Endothelial cell of umbilical vein (primary cell): ENCODE data around the gene SAMD7. TPM values are rescaled to one million over a fixed set of nuclear protein-coding genes. Genes with fewer than 3 reads are reported as not detected.

ENCODE experiments used
- BruUV-seq: library from RNA; stranded (reverse); fragments of 400-500 nt; replicated peaks from 2 replicates; lab custom pipeline; 2021; lab: Mats Ljungman, UMichigan
- CTCF ChIA-PET: fragments of 300-600, 350-600 bp; sonication (Branson Sonifier 250); formaldehyde crosslinking; loops from one replicate; lab custom pipeline; 2021; ENCODE audit warnings: antibody characterized with exemption, inconsistent platforms; lab: Charles Lee
- POLR2A ChIA-PET: fragments of 300-600, 350-600 bp; sonication (Branson Sonifier 250); formaldehyde crosslinking; loops from one replicate; lab custom pipeline; 2021; ENCODE audit warnings: antibody characterized with exemption, inconsistent platforms; lab: Charles Lee
- DNase-seq: peaks from one replicate; pipeline ENCODE4 v3.0.0-alpha.2; 2011; ENCODE audit warnings: low read depth, low spot score
- FAIRE-seq: peaks from 2 replicates; lab custom pipeline; 2011; peaks lifted over from hg19 to GRCh38; lab: Jason Lieb, UNC
- H2AFZ ChIP-seq: 2 replicates; pipeline ENCODE4 v1.6.0; 2012; ENCODE audit warnings: low read depth, low read length, control low read depth, inconsistent platforms
- H3K27ac ChIP-seq: 2 replicates; pipeline ENCODE4 v1.5.1; 2011; ENCODE audit warnings: low read depth, mild to moderate bottlenecking, control low read depth, low read length, moderate library complexity; ENCODE audit not compliant: insufficient read depth
- H3K27me3 ChIP-seq, 2 experiments: 2 replicates each; pipeline versions ENCODE4 v1.6.0 to v1.6.1; 2011; ENCODE audit warnings: low read length in 2 of 2, mixed read lengths in 1 of 2; ENCODE audit not compliant: control insufficient read depth in 2 of 2, insufficient read depth in 2 of 2
- H3K36me3 ChIP-seq, 2 experiments: 2 replicates in 1 of 2; 3 replicates in 1 of 2; pipeline ENCODE4 v1.5.1; 2011; ENCODE audit warnings: low read length in 2 of 2, mild to moderate bottlenecking in 1 of 2, moderate library complexity in 1 of 2; ENCODE audit not compliant: control insufficient read depth in 2 of 2, insufficient read depth in 2 of 2; ENCODE audit errors: extremely low read depth in 1 of 2
- H3K4me1 ChIP-seq: 3 replicates; pipeline ENCODE4 v1.5.1; 2011; ENCODE audit warnings: mild to moderate bottlenecking, low read length; ENCODE audit not compliant: control insufficient read depth, insufficient read depth; ENCODE audit errors: extremely low read depth
- H3K4me2 ChIP-seq: 2 replicates; pipeline ENCODE4 v1.6.1; 2011; ENCODE audit warnings: low read length, control low read depth, mixed read lengths; ENCODE audit not compliant: insufficient read depth
- H3K4me3 ChIP-seq, 3 experiments: fragments of 200-600 bp in 1 of 3; sonication (generic), shearing (Covaris generic) in 1 of 3; replicated peaks in 1 of 3; 2 replicates each; pipeline ENCODE4 v1.5.1; 2011 to 2016; ENCODE audit warnings: control low read depth in 3 of 3, low read length in 3 of 3, mild to moderate bottlenecking in 2 of 3, inconsistent platforms in 1 of 3, low read depth in 1 of 3, moderate library complexity in 1 of 3; ENCODE audit not compliant: insufficient read depth in 1 of 3
- H3K79me2 ChIP-seq: 2 replicates; pipeline ENCODE4 v1.6.0; 2012; ENCODE audit warnings: low read length, inconsistent platforms; ENCODE audit not compliant: control insufficient read depth, insufficient read depth
- H3K9ac ChIP-seq: replicated peaks from 2 replicates; pipeline ENCODE3; 2011; ENCODE audit warnings: low read length, control low read depth; ENCODE audit not compliant: insufficient read depth; ENCODE audit errors: extremely low read depth
- H3K9me1 ChIP-seq: replicated peaks from 3 replicates; pipeline ENCODE4 v1.6.0; 2011; ENCODE audit warnings: mild to moderate bottlenecking, low read length; ENCODE audit not compliant: control insufficient read depth, insufficient read depth; ENCODE audit errors: extremely low read depth
- H3K9me3 ChIP-seq: replicated peaks from 2 replicates; pipeline ENCODE4 v1.5.1; 2012; ENCODE audit warnings: low read length, inconsistent platforms; ENCODE audit not compliant: control insufficient read depth, insufficient read depth
- H4K20me1 ChIP-seq: replicated peaks from 2 replicates; pipeline ENCODE3; 2011; ENCODE audit warnings: mild to moderate bottlenecking, low read length; ENCODE audit not compliant: control insufficient read depth, insufficient read depth; ENCODE audit errors: extremely low read depth
- EZH2 ChIP-seq: IDR thresholded peaks from 2 replicates; pipeline ENCODE4 v1.6.1; 2012; ENCODE audit warnings: borderline replicate concordance, low read depth, mild to moderate bottlenecking, moderate library complexity, low read length, inconsistent platforms; ENCODE audit not compliant: severe bottlenecking
- FOS ChIP-seq: IDR thresholded peaks from 2 replicates; pipeline ENCODE4 v1.6.1; 2011; ENCODE audit warnings: mild to moderate bottlenecking, low read length, moderate library complexity, borderline replicate concordance; ENCODE audit not compliant: insufficient read depth
- GATA2 ChIP-seq: IDR thresholded peaks from 2 replicates; pipeline ENCODE4 v1.7.0; 2011; ENCODE audit warnings: low read depth, mild to moderate bottlenecking, moderate library complexity, mixed read lengths, low read length; ENCODE audit not compliant: insufficient read length, insufficient read depth
- JUN ChIP-seq: IDR thresholded peaks from 2 replicates; pipeline ENCODE4 v1.6.1; 2011; ENCODE audit warnings: borderline replicate concordance, low read depth; ENCODE audit not compliant: insufficient read length, insufficient read depth
- MYC ChIP-seq: IDR thresholded peaks from one replicate; pipeline ENCODE4 v1.6.1; 2011; ENCODE audit warnings: mild to moderate bottlenecking, low read depth, low read length
- POLR2A ChIP-seq: IDR thresholded peaks from 2 replicates; pipeline ENCODE4 v1.6.1; 2012; ENCODE audit warnings: low read depth, mild to moderate bottlenecking, control low read depth, low read length
- POLR2AphosphoS5 ChIP-seq: IDR thresholded peaks from 2 replicates; pipeline ENCODE4 v1.6.1; 2012; ENCODE audit warnings: low read depth, mild to moderate bottlenecking, control low read depth, low read length, moderate library complexity; ENCODE audit not compliant: insufficient read depth
- dilution Hi-C: fragments of 300-500 bp; cut with MboI; formaldehyde crosslinking; loops from one replicate; pipeline ENCODE4 v1.15.0; 2019; ENCODE audit warnings: low sequenced_read_pairs; ENCODE audit not compliant: extremely low pct_ligation_motif_present
- intact Hi-C: fragments of 100-400 bp; cut with micrococcal nuclease; formaldehyde crosslinking; loops from one replicate; pipeline ENCODE4 v1.10.0; 2022
- polyA plus RNA-seq, 4 experiments: library from polyadenylated mRNA; depleted of rRNA in 3 of 4; stranded (reverse) in 3 of 4; unstranded in 1 of 4; fragments of >200 nt; gene quantifications; 2 replicates each; pipeline versions ENCODE4 v1.2.1 to v1.2.3, GENCODE V29; 2011 to 2012; ENCODE audit warnings: missing spikeins in 1 of 4
- total RNA-seq: library from RNA; stranded (reverse); gene quantifications from 2 replicates; pipeline ENCODE4 v1.2.3, GENCODE V29; 2021
- TF ChIP-seq, protein P1 (sequence below): IDR thresholded peaks from 2 replicates; pipeline ENCODE4 v1.6.1; 2011; ENCODE audit not compliant: insufficient read depth, insufficient read length
- TF ChIP-seq, protein P2 (sequence below), 2 donors: IDR thresholded peaks; 1 replicate in 1 of 2; 2 replicates in 1 of 2; pipeline ENCODE4 v1.5.1; 2011; ENCODE audit warnings: low read length in 2 of 2, mild to moderate bottlenecking in 2 of 2, moderate library complexity in 2 of 2, control low read depth in 1 of 2, inconsistent platforms in 1 of 2, low read depth in 1 of 2; ENCODE audit not compliant: insufficient read depth in 1 of 2; ENCODE audit errors: extremely low read depth in 1 of 2

Gene SAMD7
- total and polyA plus RNA-seq, 2 donors (not counting 3 experiments of a cell fraction or from before 2014, with no cell fraction given): not detected

DNA sequence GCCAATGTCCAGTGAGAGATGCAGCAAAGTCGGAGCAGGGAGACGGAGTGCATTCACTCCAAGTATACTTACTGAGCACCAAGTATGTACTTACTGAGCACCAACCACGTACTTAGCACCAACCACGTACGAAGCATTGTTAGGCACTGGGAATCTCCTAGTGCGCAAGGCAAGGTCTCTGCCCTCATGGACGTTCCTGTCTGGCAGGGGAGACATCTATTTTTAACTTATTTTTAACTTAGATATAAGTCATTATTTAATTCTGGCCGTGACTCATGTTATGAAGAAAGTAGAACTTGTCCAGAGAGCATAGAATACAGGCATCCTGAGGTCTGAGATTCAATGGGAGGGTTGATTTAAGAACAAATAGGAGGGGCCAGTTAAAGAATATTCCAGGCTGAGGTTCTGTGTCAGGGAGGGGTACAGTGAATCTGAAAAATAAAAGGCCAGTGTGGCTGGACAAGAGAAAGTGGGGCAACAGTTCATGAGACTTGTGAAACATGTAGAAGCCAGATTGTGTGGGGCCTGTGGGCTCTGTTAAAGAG, 32.3 kb upstream of the SAMD7 start:
- Histone ChIP-seq H4K20me1 (no peaks in the 10 kb centered on the region), H3K9me3 (no peaks in the 10 kb centered on the region), H3K4me1 (no peaks in the 10 kb centered on the region), H3K4me3 (no peak overlapping the region), H3K9ac (no peak overlapping the region), H3K27ac (no peak overlapping the region), H3K36me3 (no peaks in the 10 kb centered on the region), H3K4me2 (no peak overlapping the region), H3K27me3 (peaks cover 3 to 4% of the 10 kb centered on the region in 2 experiments), H2AFZ (no peak overlapping the region), H3K79me2 (no peaks in the 10 kb centered on the region), H3K9me1 (no peaks in the 10 kb centered on the region)
- DNase-seq: no peak
- no peak for TF ChIP-seq POLR2AphosphoS5
- TF ChIP-seq POLR2A: no peak
- TF ChIP-seq, protein P1, sequence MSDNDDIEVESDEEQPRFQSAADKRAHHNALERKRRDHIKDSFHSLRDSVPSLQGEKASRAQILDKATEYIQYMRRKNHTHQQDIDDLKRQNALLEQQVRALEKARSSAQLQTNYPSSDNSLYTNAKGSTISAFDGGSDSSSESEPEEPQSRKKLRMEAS: no peak
- TF ChIP-seq, protein P2, sequence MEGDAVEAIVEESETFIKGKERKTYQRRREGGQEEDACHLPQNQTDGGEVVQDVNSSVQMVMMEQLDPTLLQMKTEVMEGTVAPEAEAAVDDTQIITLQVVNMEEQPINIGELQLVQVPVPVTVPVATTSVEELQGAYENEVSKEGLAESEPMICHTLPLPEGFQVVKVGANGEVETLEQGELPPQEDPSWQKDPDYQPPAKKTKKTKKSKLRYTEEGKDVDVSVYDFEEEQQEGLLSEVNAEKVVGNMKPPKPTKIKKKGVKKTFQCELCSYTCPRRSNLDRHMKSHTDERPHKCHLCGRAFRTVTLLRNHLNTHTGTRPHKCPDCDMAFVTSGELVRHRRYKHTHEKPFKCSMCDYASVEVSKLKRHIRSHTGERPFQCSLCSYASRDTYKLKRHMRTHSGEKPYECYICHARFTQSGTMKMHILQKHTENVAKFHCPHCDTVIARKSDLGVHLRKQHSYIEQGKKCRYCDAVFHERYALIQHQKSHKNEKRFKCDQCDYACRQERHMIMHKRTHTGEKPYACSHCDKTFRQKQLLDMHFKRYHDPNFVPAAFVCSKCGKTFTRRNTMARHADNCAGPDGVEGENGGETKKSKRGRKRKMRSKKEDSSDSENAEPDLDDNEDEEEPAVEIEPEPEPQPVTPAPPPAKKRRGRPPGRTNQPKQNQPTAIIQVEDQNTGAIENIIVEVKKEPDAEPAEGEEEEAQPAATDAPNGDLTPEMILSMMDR (IDR thresholded peaks at IDR 0.05; ENCODE audit: extremely low read depth in 1 of 2, insufficient read depth in 1 of 2, low read depth in 1 of 2, low read length in 2 of 2): no peak
- no peak for TF ChIP-seq MYC
- no peak for TF ChIP-seq JUN
- no peak for TF ChIP-seq FOS
- TF ChIP-seq GATA2: no peak
- TF ChIP-seq EZH2: no peak
- no peak for FAIRE-seq
- CTCF ChIA-PET: no interaction called here
- no TSS peak for BruUV-seq
- dilution Hi-C loops: no loop called here
- POLR2A ChIA-PET: no interaction called here
- intact Hi-C loops: no loop called here
